Neural cell (in vitro differentiated cells): Measurements from ENCODE around the gene FER1L5.

Experiments
- CTCF ChIP-seq: fragments of 450-650 bp; IDR thresholded peaks from 2 replicates; pipeline ENCODE4 v1.5.1; 2014; ENCODE audit warnings: antibody characterized with exemption, mild to moderate bottlenecking, moderate library complexity; ENCODE audit not compliant: poor library complexity, severe bottlenecking
- MXI1 ChIP-seq: fragments of 450-650 bp; conservative IDR thresholded peaks from 2 replicates; pipeline ENCODE4 v1.6.1; 2014; ENCODE audit warnings: antibody characterized with exemption, mild to moderate bottlenecking; ENCODE audit not compliant: poor library complexity, severe bottlenecking
- REST ChIP-seq: IDR thresholded peaks from 2 replicates; pipeline ENCODE4 v1.6.1; 2012; ENCODE audit warnings: borderline replicate concordance
- TAF1 ChIP-seq: IDR thresholded peaks from 2 replicates; pipeline ENCODE4 v1.6.1; 2012; ENCODE audit warnings: low read depth

DNA sequence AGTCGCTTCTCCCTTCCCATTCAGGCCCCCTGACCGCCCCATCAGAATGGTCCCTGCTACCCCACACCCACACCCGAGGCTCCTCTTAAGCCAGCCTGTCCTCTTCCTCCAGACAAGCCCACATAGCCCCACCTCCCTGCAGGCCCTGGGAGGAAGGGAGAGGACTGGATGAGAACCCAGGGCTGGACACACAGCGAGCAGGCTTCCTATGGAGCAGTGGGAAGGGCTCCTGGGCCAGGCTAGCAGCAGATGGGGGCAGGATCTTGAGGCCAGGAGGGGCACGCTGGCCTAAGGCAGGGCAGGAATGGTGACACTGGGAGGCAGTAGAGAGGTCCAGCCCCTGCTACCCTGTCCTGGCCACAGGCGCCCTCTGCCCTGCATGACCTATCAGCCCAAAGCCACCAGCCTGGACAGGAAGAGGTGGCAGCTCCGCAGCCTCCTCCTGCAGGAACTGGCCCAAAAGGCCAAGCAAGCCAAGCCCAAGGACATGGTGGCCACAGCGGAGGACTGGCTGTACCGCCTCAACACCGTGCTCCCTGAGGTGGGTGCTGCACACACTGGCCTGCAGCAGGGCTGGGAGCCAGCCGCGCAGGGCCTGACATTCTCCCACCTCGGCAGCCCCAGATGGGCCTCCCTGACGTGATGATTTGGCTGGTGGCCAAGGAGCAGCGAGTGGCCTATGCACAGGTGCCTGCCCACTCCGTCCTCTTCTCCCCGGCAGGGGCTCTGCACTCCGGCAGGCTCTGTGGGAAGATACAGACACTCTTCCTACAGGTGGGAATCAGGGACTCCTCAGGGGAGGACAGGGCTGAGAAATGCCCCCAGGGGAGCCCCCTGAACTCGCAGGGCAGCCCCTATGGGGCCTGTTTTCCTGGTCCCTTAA is 43.3 kb downstream of the FER1L5 start:
- TF ChIP-seq TAF1 = no peak
- no peak for TF ChIP-seq CTCF
- no peak for TF ChIP-seq MXI1
- TF ChIP-seq REST = no peak
